ENCODE measurements around the gene SLC26A11.

- no peak for TF ChIP-seq CTCF (IDR thresholded peaks at IDR 0.05; ENCODE audit: insufficient read depth, low read length, poor library complexity, severe bottlenecking)
- no peak for TF ChIP-seq EZH2phosphoT487 (conservative IDR thresholded peaks at IDR 0.05; ENCODE audit: low read length)
Measured at GRCh38 chr17:80191192-80191591, 29.0 kb upstream of the SLC26A11 start.
